Endothelial cell of umbilical vein (primary cell): ENCODE data around the gene LDHD. TPM values are rescaled to one million over a fixed set of nuclear protein-coding genes. Genes with fewer than 3 reads are reported as not detected.

Experiments
- BruUV-seq: library from RNA; stranded (reverse); fragments of 400-500 nt; replicated peaks from 2 replicates; lab custom pipeline; 2021; lab: Mats Ljungman, UMichigan
- CTCF ChIA-PET: fragments of 300-600, 350-600 bp; sonication (Branson Sonifier 250); formaldehyde crosslinking; loops from one replicate; lab custom pipeline; 2021; ENCODE audit warnings: antibody characterized with exemption, inconsistent platforms; lab: Charles Lee
- POLR2A ChIA-PET: fragments of 300-600, 350-600 bp; sonication (Branson Sonifier 250); formaldehyde crosslinking; loops from one replicate; lab custom pipeline; 2021; ENCODE audit warnings: antibody characterized with exemption, inconsistent platforms; lab: Charles Lee
- DNase-seq: peaks from one replicate; pipeline ENCODE4 v3.0.0-alpha.2; 2011; ENCODE audit warnings: low read depth, low spot score
- FAIRE-seq: peaks from 2 replicates; lab custom pipeline; 2011; peaks lifted over from hg19 to GRCh38; lab: Jason Lieb, UNC
- H2AFZ ChIP-seq: 2 replicates; pipeline ENCODE4 v1.6.0; 2012; ENCODE audit warnings: low read depth, low read length, control low read depth, inconsistent platforms
- H3K27ac ChIP-seq: 2 replicates; pipeline ENCODE4 v1.5.1; 2011; ENCODE audit warnings: low read depth, mild to moderate bottlenecking, control low read depth, low read length, moderate library complexity; ENCODE audit not compliant: insufficient read depth
- H3K27me3 ChIP-seq, 2 experiments: 2 replicates each; pipeline versions ENCODE4 v1.6.0 to v1.6.1; 2011; ENCODE audit warnings: low read length in 2 of 2, mixed read lengths in 1 of 2; ENCODE audit not compliant: control insufficient read depth in 2 of 2, insufficient read depth in 2 of 2
- H3K36me3 ChIP-seq, 2 experiments: 2 replicates in 1 of 2; 3 replicates in 1 of 2; pipeline ENCODE4 v1.5.1; 2011; ENCODE audit warnings: low read length in 2 of 2, mild to moderate bottlenecking in 1 of 2, moderate library complexity in 1 of 2; ENCODE audit not compliant: control insufficient read depth in 2 of 2, insufficient read depth in 2 of 2; ENCODE audit errors: extremely low read depth in 1 of 2
- H3K4me1 ChIP-seq: 3 replicates; pipeline ENCODE4 v1.5.1; 2011; ENCODE audit warnings: mild to moderate bottlenecking, low read length; ENCODE audit not compliant: control insufficient read depth, insufficient read depth; ENCODE audit errors: extremely low read depth
- H3K4me2 ChIP-seq: 2 replicates; pipeline ENCODE4 v1.6.1; 2011; ENCODE audit warnings: low read length, control low read depth, mixed read lengths; ENCODE audit not compliant: insufficient read depth
- H3K4me3 ChIP-seq, 3 experiments: fragments of 200-600 bp in 1 of 3; sonication (generic), shearing (Covaris generic) in 1 of 3; replicated peaks in 1 of 3; 2 replicates each; pipeline ENCODE4 v1.5.1; 2011 to 2016; ENCODE audit warnings: control low read depth in 3 of 3, low read length in 3 of 3, mild to moderate bottlenecking in 2 of 3, inconsistent platforms in 1 of 3, low read depth in 1 of 3, moderate library complexity in 1 of 3; ENCODE audit not compliant: insufficient read depth in 1 of 3
- H3K79me2 ChIP-seq: 2 replicates; pipeline ENCODE4 v1.6.0; 2012; ENCODE audit warnings: low read length, inconsistent platforms; ENCODE audit not compliant: control insufficient read depth, insufficient read depth
- H3K9ac ChIP-seq: replicated peaks from 2 replicates; pipeline ENCODE3; 2011; ENCODE audit warnings: low read length, control low read depth; ENCODE audit not compliant: insufficient read depth; ENCODE audit errors: extremely low read depth
- H3K9me1 ChIP-seq: replicated peaks from 3 replicates; pipeline ENCODE4 v1.6.0; 2011; ENCODE audit warnings: mild to moderate bottlenecking, low read length; ENCODE audit not compliant: control insufficient read depth, insufficient read depth; ENCODE audit errors: extremely low read depth
- H3K9me3 ChIP-seq: replicated peaks from 2 replicates; pipeline ENCODE4 v1.5.1; 2012; ENCODE audit warnings: low read length, inconsistent platforms; ENCODE audit not compliant: control insufficient read depth, insufficient read depth
- H4K20me1 ChIP-seq: replicated peaks from 2 replicates; pipeline ENCODE3; 2011; ENCODE audit warnings: mild to moderate bottlenecking, low read length; ENCODE audit not compliant: control insufficient read depth, insufficient read depth; ENCODE audit errors: extremely low read depth
- EZH2 ChIP-seq: IDR thresholded peaks from 2 replicates; pipeline ENCODE4 v1.6.1; 2012; ENCODE audit warnings: borderline replicate concordance, low read depth, mild to moderate bottlenecking, moderate library complexity, low read length, inconsistent platforms; ENCODE audit not compliant: severe bottlenecking
- FOS ChIP-seq: IDR thresholded peaks from 2 replicates; pipeline ENCODE4 v1.6.1; 2011; ENCODE audit warnings: mild to moderate bottlenecking, low read length, moderate library complexity, borderline replicate concordance; ENCODE audit not compliant: insufficient read depth
- GATA2 ChIP-seq: IDR thresholded peaks from 2 replicates; pipeline ENCODE4 v1.7.0; 2011; ENCODE audit warnings: low read depth, mild to moderate bottlenecking, moderate library complexity, mixed read lengths, low read length; ENCODE audit not compliant: insufficient read length, insufficient read depth
- JUN ChIP-seq: IDR thresholded peaks from 2 replicates; pipeline ENCODE4 v1.6.1; 2011; ENCODE audit warnings: borderline replicate concordance, low read depth; ENCODE audit not compliant: insufficient read length, insufficient read depth
- MYC ChIP-seq: IDR thresholded peaks from one replicate; pipeline ENCODE4 v1.6.1; 2011; ENCODE audit warnings: mild to moderate bottlenecking, low read depth, low read length
- POLR2A ChIP-seq: IDR thresholded peaks from 2 replicates; pipeline ENCODE4 v1.6.1; 2012; ENCODE audit warnings: low read depth, mild to moderate bottlenecking, control low read depth, low read length
- POLR2AphosphoS5 ChIP-seq: IDR thresholded peaks from 2 replicates; pipeline ENCODE4 v1.6.1; 2012; ENCODE audit warnings: low read depth, mild to moderate bottlenecking, control low read depth, low read length, moderate library complexity; ENCODE audit not compliant: insufficient read depth
- dilution Hi-C: fragments of 300-500 bp; cut with MboI; formaldehyde crosslinking; loops from one replicate; pipeline ENCODE4 v1.15.0; 2019; ENCODE audit warnings: low sequenced_read_pairs; ENCODE audit not compliant: extremely low pct_ligation_motif_present
- intact Hi-C: fragments of 100-400 bp; cut with micrococcal nuclease; formaldehyde crosslinking; loops from one replicate; pipeline ENCODE4 v1.10.0; 2022
- polyA plus RNA-seq, 4 experiments: library from polyadenylated mRNA; depleted of rRNA in 3 of 4; stranded (reverse) in 3 of 4; unstranded in 1 of 4; fragments of >200 nt; gene quantifications; 2 replicates each; pipeline versions ENCODE4 v1.2.1 to v1.2.3, GENCODE V29; 2011 to 2012; ENCODE audit warnings: missing spikeins in 1 of 4
- total RNA-seq: library from RNA; stranded (reverse); gene quantifications from 2 replicates; pipeline ENCODE4 v1.2.3, GENCODE V29; 2021
- TF ChIP-seq, protein P1 (sequence below), 2 donors: IDR thresholded peaks; 1 replicate in 1 of 2; 2 replicates in 1 of 2; pipeline ENCODE4 v1.5.1; 2011; ENCODE audit warnings: low read length in 2 of 2, mild to moderate bottlenecking in 2 of 2, moderate library complexity in 2 of 2, control low read depth in 1 of 2, inconsistent platforms in 1 of 2, low read depth in 1 of 2; ENCODE audit not compliant: insufficient read depth in 1 of 2; ENCODE audit errors: extremely low read depth in 1 of 2
- TF ChIP-seq, protein P2 (sequence below): IDR thresholded peaks from 2 replicates; pipeline ENCODE4 v1.6.1; 2011; ENCODE audit not compliant: insufficient read depth, insufficient read length

Gene LDHD
- total and polyA plus RNA-seq, 2 donors (not counting 3 experiments of a cell fraction or from before 2014, with no cell fraction given): 0.41 TPM; not detected in 1

DNA sequence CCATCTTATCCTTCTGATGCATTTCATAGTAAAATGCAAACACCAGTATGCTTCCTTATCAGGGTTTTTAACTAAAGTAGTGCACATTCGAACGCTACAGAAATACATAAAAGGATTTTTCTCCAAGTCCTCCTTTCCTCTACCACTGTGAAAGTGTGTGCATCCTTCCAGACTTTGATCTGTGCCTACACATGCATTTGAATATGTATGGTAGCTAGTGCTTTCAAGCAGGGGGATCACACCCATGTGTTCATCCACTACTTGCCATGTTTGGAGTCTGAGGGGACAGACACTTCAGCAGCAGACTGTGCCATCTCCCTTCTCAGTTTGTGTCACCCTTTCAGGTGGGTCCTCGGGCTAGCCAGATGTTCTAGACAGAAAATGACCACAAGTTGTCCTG lies 14.9 kb downstream of the LDHD start:
- Histone ChIP-seq H3K9ac (no peak overlapping the region), H3K4me1 (peaks cover 18% of the 10 kb centered on the region), H3K9me3 (no peaks in the 10 kb centered on the region), H3K9me1 (no peaks in the 10 kb centered on the region), H3K4me2 (no peak overlapping the region), H3K27me3 (no peaks in the 10 kb centered on the region), H3K36me3 (peaks cover 0 to 2% of the 10 kb centered on the region in 2 experiments), H4K20me1 (no peaks in the 10 kb centered on the region), H3K79me2 (no peaks in the 10 kb centered on the region), H3K4me3 (no peak overlapping the region), H3K27ac (no peak overlapping the region), H2AFZ (no peak overlapping the region)
- TF ChIP-seq MYC: no peak
- TF ChIP-seq POLR2A: no peak
- TF ChIP-seq GATA2: no peak
- no peak for TF ChIP-seq FOS
- TF ChIP-seq, protein P1, sequence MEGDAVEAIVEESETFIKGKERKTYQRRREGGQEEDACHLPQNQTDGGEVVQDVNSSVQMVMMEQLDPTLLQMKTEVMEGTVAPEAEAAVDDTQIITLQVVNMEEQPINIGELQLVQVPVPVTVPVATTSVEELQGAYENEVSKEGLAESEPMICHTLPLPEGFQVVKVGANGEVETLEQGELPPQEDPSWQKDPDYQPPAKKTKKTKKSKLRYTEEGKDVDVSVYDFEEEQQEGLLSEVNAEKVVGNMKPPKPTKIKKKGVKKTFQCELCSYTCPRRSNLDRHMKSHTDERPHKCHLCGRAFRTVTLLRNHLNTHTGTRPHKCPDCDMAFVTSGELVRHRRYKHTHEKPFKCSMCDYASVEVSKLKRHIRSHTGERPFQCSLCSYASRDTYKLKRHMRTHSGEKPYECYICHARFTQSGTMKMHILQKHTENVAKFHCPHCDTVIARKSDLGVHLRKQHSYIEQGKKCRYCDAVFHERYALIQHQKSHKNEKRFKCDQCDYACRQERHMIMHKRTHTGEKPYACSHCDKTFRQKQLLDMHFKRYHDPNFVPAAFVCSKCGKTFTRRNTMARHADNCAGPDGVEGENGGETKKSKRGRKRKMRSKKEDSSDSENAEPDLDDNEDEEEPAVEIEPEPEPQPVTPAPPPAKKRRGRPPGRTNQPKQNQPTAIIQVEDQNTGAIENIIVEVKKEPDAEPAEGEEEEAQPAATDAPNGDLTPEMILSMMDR (IDR thresholded peaks at IDR 0.05; ENCODE audit: extremely low read depth in 1 of 2, insufficient read depth in 1 of 2, low read depth in 1 of 2, low read length in 2 of 2): no peak
- TF ChIP-seq, protein P2, sequence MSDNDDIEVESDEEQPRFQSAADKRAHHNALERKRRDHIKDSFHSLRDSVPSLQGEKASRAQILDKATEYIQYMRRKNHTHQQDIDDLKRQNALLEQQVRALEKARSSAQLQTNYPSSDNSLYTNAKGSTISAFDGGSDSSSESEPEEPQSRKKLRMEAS: no peak
- TF ChIP-seq POLR2AphosphoS5: no peak
- no peak for TF ChIP-seq JUN
- TF ChIP-seq EZH2: no peak
- no peak for FAIRE-seq
- BruUV-seq: no TSS peak
- intact Hi-C loops: no loop called here
- ChIA-PET CTCF (interaction anchor here (0.8 to 0.9 kb wide), 3 partner anchors 9 to 103 kb away, joined by 3 to 4 read pairs (median 3); partner anchors contain the start of gene ZNRF1), POLR2A (no interaction called here)
- DNase-seq: no peak
- dilution Hi-C loops: no loop called here
